HG03175 (cell line): ENCODE data around the gene IFT88.

Experiments
- ATAC-seq: cut with Tn5 transposase; IDR thresholded peaks from one replicate; pipeline ENCODE4 v1.9.1; 2021; ENCODE audit warnings: mild to moderate bottlenecking, moderate library complexity; ENCODE audit not compliant: unreplicated experiment

Gene IFT88

DNA sequence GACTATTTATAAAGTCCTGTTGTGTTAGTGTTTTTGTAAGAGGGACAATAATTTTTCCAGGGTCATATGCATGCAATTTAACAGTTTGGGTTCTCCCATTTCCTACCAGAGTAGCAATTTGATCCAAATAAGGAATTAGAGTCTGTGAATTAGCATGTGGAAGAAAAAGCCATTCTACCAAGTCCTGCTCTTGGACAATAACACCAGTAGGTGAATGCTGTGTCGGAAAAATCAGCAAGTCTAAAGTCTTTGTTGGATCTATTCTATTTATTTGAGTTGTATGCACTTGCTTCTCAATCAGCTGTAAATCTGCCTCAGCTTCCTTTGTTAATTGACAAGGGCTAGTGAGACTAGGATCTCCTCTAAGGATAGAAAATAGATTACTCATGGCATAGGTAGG is 115.1 kb downstream of the IFT88 start:
- ATAC-seq: no peak

- ATAC-seq: no peak
Measured at GRCh38 chr13:20684041-20684440, 117.1 kb downstream of the IFT88 start.

- ATAC-seq: no peak
Measured at GRCh38 chr13:20684546-20684945, 117.6 kb downstream of the IFT88 start.

DNA sequence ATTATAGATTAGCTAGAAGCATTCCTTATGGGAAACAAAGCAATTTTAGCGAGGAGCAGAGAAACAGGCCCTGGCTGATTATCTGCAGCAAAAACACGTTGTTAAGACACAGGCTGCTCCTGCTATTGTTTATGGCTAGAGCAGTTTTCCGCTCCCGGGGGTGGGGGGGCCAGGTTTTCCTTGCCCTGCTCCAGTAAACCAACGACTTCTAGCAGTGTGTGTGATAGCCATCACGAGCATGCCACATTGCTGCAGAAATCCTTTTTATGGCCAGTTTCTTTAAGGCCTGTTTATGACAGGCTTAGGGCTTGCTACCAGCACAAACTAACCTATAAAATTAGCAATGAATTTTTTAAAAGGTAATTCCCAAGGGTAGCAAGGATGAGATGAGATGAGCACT is 118.1 kb downstream of the IFT88 start:
- no peak for ATAC-seq

GRCh38 chr13:20686167-20686566 is 119.2 kb downstream of the IFT88 start:
- ATAC-seq: no peak

DNA sequence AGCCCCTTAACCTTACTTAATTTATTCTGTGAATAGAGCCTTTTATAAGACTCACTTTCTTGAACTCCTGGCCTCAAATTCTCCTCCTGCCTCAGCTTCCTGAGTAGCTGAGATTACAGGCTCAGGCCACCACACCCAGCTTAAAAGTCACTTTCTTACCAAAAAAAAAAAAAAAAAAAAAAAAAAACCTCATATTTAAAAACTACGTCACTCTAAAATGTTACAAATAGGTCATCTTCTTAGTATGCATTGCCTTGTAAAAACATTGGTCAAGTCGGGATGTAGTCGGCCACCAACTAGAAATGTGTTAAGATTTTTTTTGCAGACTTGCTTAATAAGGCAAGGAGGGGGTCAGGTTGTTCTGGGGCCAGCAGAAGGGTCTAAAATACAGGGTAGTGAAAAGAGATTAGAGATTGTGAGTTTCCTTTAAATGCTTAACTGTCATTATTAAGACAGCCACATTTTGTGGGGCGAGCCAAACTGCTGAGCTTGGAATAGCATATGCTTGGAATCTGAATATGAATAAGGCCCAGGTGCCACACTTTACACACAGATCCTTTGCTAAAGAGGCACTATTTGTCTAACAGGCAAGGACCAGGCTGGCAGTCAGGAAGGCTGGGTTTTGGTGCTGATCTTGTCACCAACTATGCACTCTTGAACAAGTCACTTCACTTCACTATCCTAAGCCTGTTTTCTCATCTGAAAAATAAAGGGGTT is 120.1 kb downstream of the IFT88 start:
- no peak for ATAC-seq

DNA sequence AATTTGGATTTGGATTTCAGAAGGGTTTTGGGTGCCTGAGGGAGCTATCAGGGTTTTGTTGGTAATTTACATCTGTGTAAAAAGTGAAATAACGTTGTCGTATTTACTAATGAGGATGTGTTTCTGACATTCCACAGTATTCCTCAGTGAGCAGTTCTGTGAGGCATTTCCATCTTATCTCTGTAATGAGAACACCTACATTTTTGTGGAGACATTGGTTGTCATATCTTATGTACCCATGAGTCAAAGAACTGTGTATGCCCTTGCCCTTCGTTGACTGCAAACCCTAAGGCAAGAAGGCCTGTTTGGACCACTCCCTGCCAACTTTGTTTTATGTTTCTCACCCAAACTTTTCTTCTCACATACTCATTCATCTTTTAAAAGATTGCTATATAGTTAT is 122.3 kb downstream of the IFT88 start:
- ATAC-seq: no peak

DNA sequence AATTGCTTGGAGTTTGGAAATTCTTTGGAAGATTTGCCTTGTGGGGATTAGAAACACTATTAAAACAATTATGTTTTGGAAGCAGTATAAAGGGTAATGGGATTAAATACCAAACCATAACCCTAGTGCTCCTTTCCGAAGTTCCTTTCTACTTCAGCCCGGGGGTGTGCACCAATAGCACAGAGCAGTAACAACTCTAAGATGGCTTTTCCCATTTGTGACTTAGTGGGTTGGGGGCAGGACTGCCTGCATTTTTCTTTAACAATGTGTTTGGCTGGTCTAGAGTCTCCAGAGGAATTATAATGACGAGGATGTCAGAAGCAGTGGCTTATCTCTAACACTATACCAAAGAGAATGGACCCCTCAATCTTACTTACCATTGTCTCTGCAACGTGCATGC is 124.7 kb downstream of the IFT88 start:
- ATAC-seq: no peak

- ATAC-seq: no peak
Measured at GRCh38 chr13:20696073-20696472, 129.1 kb downstream of the IFT88 start.

DNA sequence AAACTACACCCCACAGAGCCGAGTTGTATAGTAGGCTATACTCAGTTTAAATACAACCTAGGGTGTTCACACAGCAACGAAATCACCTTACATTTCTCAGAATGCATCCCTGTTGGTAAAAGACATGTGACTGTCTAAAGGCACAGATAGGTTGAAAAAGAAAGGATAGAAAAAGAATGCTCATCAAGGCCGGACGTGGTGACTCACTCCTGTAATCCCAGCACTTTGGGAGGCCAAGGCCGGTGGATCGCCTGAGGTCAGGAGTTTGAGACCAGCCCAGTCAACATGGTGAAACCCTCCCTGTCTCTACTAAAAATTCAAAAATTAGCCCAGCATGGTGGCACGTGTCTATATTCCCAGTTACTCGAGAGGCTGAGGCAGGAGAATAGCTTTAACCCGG is 132.8 kb downstream of the IFT88 start:
- ATAC-seq: no peak

DNA sequence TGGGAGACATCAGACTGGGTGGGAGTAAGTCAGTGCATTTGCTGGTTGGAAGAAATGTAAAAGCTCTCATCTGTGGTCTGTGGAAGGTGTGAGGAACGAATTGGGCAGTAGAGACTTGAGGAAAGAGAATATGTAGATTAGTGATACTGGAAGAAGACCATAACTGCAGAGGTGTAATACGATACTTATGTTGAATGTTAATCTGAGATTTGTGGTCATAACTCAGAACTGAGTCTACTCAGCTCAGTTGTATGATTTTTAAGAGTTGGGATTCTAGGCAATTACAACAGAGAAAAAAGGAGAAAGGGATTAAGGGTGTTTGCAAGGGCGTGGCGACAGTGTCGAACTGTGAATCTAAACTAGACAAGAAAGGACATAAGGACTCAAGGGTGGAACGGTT is 133.3 kb downstream of the IFT88 start:
- no peak for ATAC-seq

- no peak for ATAC-seq
Measured at GRCh38 chr13:20701461-20701860, 134.5 kb downstream of the IFT88 start.

DNA sequence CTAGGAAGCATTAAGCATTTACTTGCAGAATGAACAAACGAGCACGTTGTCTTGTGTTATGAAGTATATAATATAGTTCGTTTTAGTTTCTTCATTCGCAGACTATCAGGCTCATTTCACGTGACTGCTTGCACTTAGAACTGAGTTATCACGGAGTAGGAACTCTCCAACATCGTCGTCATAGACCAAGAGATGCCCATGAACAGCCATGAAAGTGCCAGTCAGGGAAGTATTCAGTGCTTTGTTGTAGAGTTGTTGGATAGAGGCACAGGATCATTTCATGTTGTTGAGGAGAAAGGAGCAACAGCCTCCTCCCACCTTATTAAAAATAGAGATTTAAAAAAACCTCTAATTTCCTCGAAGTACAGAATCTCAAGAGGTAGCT is 135.6 kb downstream of the IFT88 start:
- no peak for ATAC-seq

- peak; percentile 39 for ATAC-seq
Measured at GRCh38 chr13:20702915-20703779, 136.2 kb downstream of the IFT88 start, which contains the start of gene IL17D. IL17D (plus strand) TSS chr13:20703699; CDS start chr13:20704002, 303 bp downstream.

DNA sequence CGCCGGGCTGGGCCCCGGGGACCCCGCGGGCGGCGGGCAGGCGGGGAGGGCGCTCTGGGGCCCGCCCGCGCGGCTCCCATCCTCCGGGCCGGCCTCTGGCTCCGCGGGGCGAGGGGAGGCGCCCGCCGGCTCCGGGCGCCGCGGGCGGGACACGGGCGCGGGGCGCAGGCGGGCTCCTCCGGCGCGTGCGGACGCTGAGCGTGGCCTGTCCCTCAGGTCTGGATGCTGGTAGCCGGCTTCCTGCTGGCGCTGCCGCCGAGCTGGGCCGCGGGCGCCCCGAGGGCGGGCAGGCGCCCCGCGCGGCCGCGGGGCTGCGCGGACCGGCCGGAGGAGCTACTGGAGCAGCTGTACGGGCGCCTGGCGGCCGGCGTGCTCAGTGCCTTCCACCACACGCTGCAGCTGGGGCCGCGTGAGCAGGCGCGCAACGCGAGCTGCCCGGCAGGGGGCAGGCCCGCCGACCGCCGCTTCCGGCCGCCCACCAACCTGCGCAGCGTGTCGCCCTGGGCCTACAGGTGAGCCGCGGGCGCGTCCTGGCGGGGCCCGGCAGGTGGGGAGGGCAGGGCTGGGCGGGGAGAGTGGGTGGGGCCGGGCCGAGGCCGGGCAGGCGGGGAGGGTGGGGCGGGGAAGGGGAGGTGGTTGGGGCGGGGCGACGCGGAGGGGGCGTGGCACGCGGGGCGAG is 137.0 kb downstream of the IFT88 start:
- peak; percentile 94 for ATAC-seq

- ATAC-seq: no peak
Measured at GRCh38 chr13:20704459-20705069, 137.6 kb downstream of the IFT88 start.

DNA sequence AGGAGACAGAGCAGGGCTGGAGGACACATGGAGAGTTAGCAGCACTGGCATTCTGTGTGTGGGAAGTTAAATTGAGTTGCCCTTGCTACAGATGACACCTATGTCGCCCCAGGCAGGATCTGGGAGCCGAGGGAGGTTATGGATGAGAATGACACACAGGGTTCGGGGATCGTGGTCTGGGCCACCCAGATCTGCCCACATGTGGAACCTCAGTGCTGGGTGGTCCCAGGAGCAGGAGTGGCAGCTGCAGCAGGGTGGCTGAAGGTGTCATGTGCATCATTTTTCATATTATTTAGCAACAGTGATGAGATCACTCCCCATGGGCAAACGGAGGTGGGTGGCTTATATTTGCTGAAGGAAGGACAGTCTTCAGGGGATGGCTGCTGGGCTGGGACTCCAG is 139.7 kb downstream of the IFT88 start:
- ATAC-seq: no peak

- no peak for ATAC-seq
Measured at GRCh38 chr13:20708216-20708615, 141.3 kb downstream of the IFT88 start.

DNA sequence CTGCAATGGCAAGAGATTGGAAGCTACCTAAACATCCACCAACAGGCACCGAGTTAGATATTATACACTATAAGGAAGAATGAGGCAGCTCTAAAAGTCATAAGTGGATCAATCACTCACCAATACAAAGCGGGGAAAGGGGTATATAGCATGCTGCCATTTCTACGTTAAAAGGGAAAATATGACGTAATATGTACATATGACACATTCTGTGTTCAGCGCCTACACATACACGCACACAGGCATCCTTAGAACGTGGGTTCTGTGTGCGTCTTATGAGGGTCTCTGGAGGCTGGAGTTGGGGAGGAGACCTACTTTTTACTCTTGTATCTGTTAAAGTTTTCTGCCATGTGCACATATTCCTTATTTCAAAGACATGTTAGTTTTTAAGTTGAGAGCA is 142.4 kb downstream of the IFT88 start:
- ATAC-seq: no peak

DNA sequence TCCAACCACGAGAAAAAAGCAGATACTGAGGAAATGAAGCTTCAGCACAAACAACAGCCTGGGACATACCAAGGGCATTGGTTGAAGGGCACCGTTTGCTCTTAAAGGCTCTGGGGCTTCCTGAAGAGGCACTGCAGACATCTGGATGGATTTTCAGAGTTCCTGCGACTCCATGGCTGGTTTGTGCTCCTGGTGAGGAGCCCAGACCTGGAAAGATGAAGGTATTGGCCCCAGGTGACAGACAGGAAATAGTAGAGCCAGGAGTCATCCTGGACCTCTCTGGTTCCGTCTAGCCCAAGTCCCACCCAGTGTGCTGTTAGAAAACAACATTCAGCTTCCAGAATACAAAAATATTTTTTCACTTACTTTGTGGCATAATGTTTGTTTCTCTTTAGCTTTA is 142.8 kb downstream of the IFT88 start:
- ATAC-seq: no peak

DNA sequence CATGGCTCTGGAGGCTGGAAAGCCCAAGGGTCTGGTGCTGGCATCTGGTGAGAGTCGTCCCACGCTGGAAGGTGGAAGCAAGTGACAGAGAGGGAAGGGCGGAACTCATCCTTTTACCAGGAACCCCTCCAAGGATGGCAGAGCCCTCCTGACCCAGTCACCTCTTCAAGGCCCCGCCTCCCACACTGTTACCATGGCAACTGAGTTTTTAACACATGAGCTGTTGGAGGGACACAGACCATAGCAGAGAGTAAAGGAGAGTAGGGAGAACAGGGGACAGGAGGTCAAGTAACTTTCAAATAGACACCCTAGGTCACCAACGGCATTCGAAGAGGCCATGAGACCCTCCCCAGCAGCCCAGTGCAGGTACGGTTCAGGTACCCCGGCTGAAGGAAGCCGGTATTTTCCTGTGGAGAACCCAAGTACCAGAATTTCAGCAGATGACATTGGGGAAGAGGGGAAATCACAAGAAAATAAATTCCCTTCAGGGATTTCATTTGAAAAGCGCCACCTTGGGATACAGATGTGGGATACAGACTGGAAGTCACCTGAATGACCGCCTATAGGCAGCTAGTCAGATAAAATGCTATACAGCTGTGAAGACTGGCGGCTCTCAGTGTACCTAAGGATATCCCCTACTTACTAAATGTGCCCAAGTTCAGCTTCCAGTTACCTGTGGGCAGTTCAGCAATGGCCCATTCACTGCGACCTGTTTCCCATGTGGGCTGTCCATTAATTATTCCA is 144.5 kb downstream of the IFT88 start:
- no peak for ATAC-seq
